ENCODE results near the gene TNFRSF1A. TPM values are rescaled to one million over a fixed set of nuclear protein-coding genes. Genes with fewer than 3 reads are reported as not detected.

Gene TNFRSF1A
- total and polyA plus RNA-seq, 2 of the 13 experiments (the other 11 are each of a cell fraction or from before 2014, with no cell fraction given): 41.5 to 61.2 TPM

DNA sequence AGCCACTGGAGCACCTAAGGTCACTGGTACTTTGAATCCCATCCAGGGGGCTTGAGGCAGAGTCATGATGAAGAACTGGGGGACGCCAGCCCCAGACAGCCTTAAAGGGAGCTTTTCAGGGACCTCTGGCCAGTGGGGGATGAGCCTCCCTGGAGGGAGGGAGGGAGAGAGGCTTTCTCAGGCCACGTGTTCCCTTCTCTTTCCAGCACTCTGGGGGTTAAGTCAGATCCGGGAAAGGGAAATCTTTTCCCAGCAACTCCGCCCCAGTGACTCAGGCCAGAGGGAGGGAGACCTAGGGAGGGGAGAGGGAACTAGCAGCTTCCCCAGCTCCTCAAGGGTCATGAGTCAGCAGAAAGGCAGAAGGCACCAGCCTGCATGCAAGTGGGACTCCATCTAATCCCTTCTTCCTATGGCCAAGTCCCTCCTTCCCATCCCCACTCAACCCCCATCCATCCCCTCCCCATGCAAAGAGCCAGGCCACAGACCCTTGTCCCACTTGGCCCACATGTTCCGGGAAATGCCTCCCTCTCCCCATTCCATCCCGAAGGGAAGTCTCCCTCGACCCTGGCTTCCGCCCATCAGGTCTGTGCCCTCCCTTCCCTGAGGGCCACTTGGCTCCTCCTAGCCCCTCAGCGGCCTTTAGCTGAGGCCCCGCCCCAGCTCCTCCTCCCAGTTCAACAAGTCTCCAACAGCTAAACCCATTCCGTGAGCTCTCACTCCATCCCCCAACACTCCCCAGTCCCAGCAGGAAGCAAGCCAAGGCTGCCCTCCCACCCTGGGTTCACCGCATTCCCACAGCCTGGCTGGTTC is 5.6 kb downstream of the TNFRSF1A start (continued):
- TF ChIP-seq, protein P1, sequence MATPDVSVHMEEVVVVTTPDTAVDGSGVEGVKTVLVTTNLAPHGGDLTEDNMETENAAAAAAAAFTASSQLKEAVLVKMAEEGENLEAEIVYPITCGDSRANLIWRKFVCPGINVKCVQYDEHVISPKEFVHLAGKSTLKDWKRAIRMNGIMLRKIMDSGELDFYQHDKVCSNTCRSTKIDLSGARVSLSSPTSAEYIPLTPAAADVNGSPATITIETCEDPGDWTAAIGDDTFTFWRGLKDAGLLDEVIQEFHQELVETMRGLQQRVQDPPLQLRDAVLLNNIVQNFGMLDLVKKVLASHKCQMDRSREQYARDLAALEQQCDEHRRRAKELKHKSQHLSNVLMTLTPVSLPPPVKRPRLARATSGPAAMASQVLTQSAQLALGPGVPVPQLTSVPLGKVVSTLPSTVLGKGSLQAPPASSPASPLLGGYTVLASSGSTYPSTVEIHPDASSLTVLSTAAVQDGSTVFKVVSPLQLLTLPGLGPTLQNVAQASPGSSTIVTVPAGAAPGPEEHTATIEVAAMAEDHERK (CRISPR knock-in tag; IDR thresholded peaks at IDR 0.05; ENCODE audit: low read depth): no peak
- no peak for TF ChIP-seq ZNF546 (CRISPR knock-in tag; conservative IDR thresholded peaks at IDR 0.05)
- TF ChIP-seq ZNF350 (CRISPR knock-in tag; IDR thresholded peaks at IDR 0.05; ENCODE audit: borderline replicate concordance, low read depth): no peak
- TF ChIP-seq, protein P2, sequence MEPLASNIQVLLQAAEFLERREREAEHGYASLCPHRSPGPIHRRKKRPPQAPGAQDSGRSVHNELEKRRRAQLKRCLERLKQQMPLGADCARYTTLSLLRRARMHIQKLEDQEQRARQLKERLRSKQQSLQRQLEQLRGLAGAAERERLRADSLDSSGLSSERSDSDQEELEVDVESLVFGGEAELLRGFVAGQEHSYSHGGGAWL (CRISPR knock-in tag; IDR thresholded peaks at IDR 0.05): 0 out of 2 replicates have a peak, but pooled peaks have one; percentile 52
- 0 out of 2 replicates have a peak, but pooled peaks have one; percentile 15 for TF ChIP-seq HOXD1 (CRISPR knock-in tag; IDR thresholded peaks at IDR 0.05)
- TF ChIP-seq ZSCAN25 (CRISPR knock-in tag; IDR thresholded peaks at IDR 0.05): 0 out of 2 replicates have a peak, but pooled peaks have one; percentile 10
- TF ChIP-seq, protein P3, sequence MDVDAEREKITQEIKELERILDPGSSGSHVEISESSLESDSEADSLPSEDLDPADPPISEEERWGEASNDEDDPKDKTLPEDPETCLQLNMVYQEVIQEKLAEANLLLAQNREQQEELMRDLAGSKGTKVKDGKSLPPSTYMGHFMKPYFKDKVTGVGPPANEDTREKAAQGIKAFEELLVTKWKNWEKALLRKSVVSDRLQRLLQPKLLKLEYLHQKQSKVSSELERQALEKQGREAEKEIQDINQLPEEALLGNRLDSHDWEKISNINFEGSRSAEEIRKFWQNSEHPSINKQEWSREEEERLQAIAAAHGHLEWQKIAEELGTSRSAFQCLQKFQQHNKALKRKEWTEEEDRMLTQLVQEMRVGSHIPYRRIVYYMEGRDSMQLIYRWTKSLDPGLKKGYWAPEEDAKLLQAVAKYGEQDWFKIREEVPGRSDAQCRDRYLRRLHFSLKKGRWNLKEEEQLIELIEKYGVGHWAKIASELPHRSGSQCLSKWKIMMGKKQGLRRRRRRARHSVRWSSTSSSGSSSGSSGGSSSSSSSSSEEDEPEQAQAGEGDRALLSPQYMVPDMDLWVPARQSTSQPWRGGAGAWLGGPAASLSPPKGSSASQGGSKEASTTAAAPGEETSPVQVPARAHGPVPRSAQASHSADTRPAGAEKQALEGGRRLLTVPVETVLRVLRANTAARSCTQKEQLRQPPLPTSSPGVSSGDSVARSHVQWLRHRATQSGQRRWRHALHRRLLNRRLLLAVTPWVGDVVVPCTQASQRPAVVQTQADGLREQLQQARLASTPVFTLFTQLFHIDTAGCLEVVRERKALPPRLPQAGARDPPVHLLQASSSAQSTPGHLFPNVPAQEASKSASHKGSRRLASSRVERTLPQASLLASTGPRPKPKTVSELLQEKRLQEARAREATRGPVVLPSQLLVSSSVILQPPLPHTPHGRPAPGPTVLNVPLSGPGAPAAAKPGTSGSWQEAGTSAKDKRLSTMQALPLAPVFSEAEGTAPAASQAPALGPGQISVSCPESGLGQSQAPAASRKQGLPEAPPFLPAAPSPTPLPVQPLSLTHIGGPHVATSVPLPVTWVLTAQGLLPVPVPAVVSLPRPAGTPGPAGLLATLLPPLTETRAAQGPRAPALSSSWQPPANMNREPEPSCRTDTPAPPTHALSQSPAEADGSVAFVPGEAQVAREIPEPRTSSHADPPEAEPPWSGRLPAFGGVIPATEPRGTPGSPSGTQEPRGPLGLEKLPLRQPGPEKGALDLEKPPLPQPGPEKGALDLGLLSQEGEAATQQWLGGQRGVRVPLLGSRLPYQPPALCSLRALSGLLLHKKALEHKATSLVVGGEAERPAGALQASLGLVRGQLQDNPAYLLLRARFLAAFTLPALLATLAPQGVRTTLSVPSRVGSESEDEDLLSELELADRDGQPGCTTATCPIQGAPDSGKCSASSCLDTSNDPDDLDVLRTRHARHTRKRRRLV (CRISPR knock-in tag; IDR thresholded peaks at IDR 0.05): no peak
- no peak for TF ChIP-seq CHCHD3 (CRISPR knock-in tag; IDR thresholded peaks at IDR 0.05)
- TF ChIP-seq KDM3A (CRISPR knock-in tag; IDR thresholded peaks at IDR 0.05; ENCODE audit: low read depth): no peak
- TF ChIP-seq HDAC1 (CRISPR knock-in tag; IDR thresholded peaks at IDR 0.05): peak; percentile 70
- no peak for TF ChIP-seq HNRNPLL (IDR thresholded peaks at IDR 0.05; ENCODE audit: low read depth, low read length, poor library complexity, severe bottlenecking)
- TF ChIP-seq, protein P4, sequence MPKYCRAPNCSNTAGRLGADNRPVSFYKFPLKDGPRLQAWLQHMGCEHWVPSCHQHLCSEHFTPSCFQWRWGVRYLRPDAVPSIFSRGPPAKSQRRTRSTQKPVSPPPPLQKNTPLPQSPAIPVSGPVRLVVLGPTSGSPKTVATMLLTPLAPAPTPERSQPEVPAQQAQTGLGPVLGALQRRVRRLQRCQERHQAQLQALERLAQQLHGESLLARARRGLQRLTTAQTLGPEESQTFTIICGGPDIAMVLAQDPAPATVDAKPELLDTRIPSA (CRISPR knock-in tag; IDR thresholded peaks at IDR 0.05; ENCODE audit: borderline replicate concordance): no peak
- no peak; the same call in none of the 2 replicates for TF ChIP-seq ZNF605 (CRISPR knock-in tag; IDR thresholded peaks at IDR 0.05)
- TF ChIP-seq, protein P5, sequence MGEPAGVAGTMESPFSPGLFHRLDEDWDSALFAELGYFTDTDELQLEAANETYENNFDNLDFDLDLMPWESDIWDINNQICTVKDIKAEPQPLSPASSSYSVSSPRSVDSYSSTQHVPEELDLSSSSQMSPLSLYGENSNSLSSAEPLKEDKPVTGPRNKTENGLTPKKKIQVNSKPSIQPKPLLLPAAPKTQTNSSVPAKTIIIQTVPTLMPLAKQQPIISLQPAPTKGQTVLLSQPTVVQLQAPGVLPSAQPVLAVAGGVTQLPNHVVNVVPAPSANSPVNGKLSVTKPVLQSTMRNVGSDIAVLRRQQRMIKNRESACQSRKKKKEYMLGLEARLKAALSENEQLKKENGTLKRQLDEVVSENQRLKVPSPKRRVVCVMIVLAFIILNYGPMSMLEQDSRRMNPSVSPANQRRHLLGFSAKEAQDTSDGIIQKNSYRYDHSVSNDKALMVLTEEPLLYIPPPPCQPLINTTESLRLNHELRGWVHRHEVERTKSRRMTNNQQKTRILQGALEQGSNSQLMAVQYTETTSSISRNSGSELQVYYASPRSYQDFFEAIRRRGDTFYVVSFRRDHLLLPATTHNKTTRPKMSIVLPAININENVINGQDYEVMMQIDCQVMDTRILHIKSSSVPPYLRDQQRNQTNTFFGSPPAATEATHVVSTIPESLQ (CRISPR knock-in tag; conservative IDR thresholded peaks at IDR 0.05): no peak
- TF ChIP-seq, protein P6, sequence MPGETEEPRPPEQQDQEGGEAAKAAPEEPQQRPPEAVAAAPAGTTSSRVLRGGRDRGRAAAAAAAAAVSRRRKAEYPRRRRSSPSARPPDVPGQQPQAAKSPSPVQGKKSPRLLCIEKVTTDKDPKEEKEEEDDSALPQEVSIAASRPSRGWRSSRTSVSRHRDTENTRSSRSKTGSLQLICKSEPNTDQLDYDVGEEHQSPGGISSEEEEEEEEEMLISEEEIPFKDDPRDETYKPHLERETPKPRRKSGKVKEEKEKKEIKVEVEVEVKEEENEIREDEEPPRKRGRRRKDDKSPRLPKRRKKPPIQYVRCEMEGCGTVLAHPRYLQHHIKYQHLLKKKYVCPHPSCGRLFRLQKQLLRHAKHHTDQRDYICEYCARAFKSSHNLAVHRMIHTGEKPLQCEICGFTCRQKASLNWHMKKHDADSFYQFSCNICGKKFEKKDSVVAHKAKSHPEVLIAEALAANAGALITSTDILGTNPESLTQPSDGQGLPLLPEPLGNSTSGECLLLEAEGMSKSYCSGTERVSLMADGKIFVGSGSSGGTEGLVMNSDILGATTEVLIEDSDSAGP (CRISPR knock-in tag; IDR thresholded peaks at IDR 0.05; ENCODE audit: borderline replicate concordance): peak; percentile 68
